HEK293 (cell line): ENCODE results near the gene BOC.

Experiments
- CTCF ChIA-PET: fragments of 350-600 bp; formaldehyde crosslinking; extraction: SDS; loops from one replicate; lab custom pipeline; 2021; ENCODE audit warnings: antibody characterized with exemption; lab: Yijun Ruan, JAX
- POLR2A ChIA-PET: fragments of 300-600 bp; formaldehyde crosslinking; extraction: SDS; loops from one replicate; lab custom pipeline; 2020; ENCODE audit warnings: antibody characterized with exemption, inconsistent platforms; lab: Yijun Ruan, JAX
- H3K27ac ChIP-seq: fragments of 200-500 bp; sonication (Bioruptor generic); 2 replicates; pipeline ENCODE4 v1.5.1; 2014; ENCODE audit warnings: low read depth, low read length, control low read depth, inconsistent platforms; ENCODE audit errors: extremely low read depth
- H3K36me3 ChIP-seq, 2 experiments: fragments of 200-500 bp in 1 of 2; sonication (Bioruptor generic) in 1 of 2; 1 replicate in 1 of 2; 2 replicates in 1 of 2; pipeline ENCODE4 v1.5.1; 2014 to 2017; ENCODE audit warnings: inconsistent platforms in 2 of 2, low read length in 2 of 2; ENCODE audit not compliant: control insufficient read depth in 2 of 2, insufficient read depth in 1 of 2
- H3K4me1 ChIP-seq: fragments of 200-500 bp; sonication (Bioruptor generic); 2 replicates; pipeline ENCODE4 v1.5.1; 2014; ENCODE audit warnings: mild to moderate bottlenecking, low read length, inconsistent platforms; ENCODE audit not compliant: control insufficient read depth, insufficient read depth
- H3K4me3 ChIP-seq: 2 replicates; pipeline ENCODE4 v1.5.1; 2011; ENCODE audit warnings: low read depth, mild to moderate bottlenecking, control low read depth, low read length, moderate library complexity
- H3K9me3 ChIP-seq: fragments of 200-500 bp; sonication (Bioruptor generic); 2 replicates; pipeline ENCODE4 v1.5.1; 2014; ENCODE audit warnings: low read depth, low read length, inconsistent platforms; ENCODE audit not compliant: control insufficient read depth, insufficient read depth
- GLIS2 ChIP-seq: fragments of 450-650 bp; formaldehyde crosslinking; IDR thresholded peaks from 2 replicates; pipeline ENCODE4 v1.5.1; 2016; ENCODE audit warnings: missing biosample characterization, missing genetic modification characterization
- INSM2 ChIP-seq: fragments of 450-650 bp; formaldehyde crosslinking; IDR thresholded peaks from 2 replicates; pipeline ENCODE4 v1.5.1; 2016; ENCODE audit warnings: missing biosample characterization, missing genetic modification characterization
- PBX3 ChIP-seq: sonication (generic); formaldehyde crosslinking; IDR thresholded peaks from 2 replicates; pipeline ENCODE4 v1.8.1; 2022; ENCODE audit warnings: mild to moderate bottlenecking, moderate library complexity, missing genetic modification reagents
- PRDM1 ChIP-seq: fragments of 450-650 bp; formaldehyde crosslinking; IDR thresholded peaks from 2 replicates; pipeline ENCODE4; 2016; ENCODE audit warnings: missing biosample characterization, missing genetic modification characterization
- PRDM10 ChIP-seq: fragments of 450-650 bp; formaldehyde crosslinking; IDR thresholded peaks from 2 replicates; pipeline ENCODE4 v1.5.1; 2016; ENCODE audit warnings: missing biosample characterization, missing genetic modification characterization
- REST ChIP-seq: fragments of 450-650 bp; formaldehyde crosslinking; IDR thresholded peaks from 2 replicates; pipeline ENCODE4 v1.5.1; 2016; ENCODE audit warnings: missing biosample characterization, missing genetic modification characterization
- ZBTB20 ChIP-seq: fragments of 450-650 bp; formaldehyde crosslinking; IDR thresholded peaks from 2 replicates; pipeline ENCODE4 v1.5.1; 2016; ENCODE audit warnings: missing biosample characterization, missing genetic modification characterization
- ZBTB44 ChIP-seq: fragments of 450-650 bp; IDR thresholded peaks from 2 replicates; pipeline ENCODE4 v1.5.1; 2018; ENCODE audit warnings: missing biosample characterization, mild to moderate bottlenecking, missing genetic modification characterization
- ZNF18 ChIP-seq: fragments of 450-650 bp; formaldehyde crosslinking; IDR thresholded peaks from 2 replicates; pipeline ENCODE4 v1.5.1; 2016; ENCODE audit warnings: missing biosample characterization, missing genetic modification characterization
- ZNF24 ChIP-seq: fragments of 450-650 bp; formaldehyde crosslinking; IDR thresholded peaks from 2 replicates; pipeline ENCODE4 v1.5.1; 2016; ENCODE audit warnings: missing biosample characterization, missing genetic modification characterization
- ZNF433 ChIP-seq: fragments of 450-650 bp; formaldehyde crosslinking; IDR thresholded peaks from 2 replicates; pipeline ENCODE4 v1.5.1; 2016; ENCODE audit warnings: missing biosample characterization, missing genetic modification characterization, low read depth
- ZNF501 ChIP-seq: fragments of 450-650 bp; formaldehyde crosslinking; IDR thresholded peaks from 2 replicates; pipeline ENCODE4 v1.5.1; 2016; ENCODE audit warnings: missing biosample characterization, missing genetic modification characterization
- ZNF544 ChIP-seq: fragments of 450-650 bp; formaldehyde crosslinking; IDR thresholded peaks from 2 replicates; pipeline ENCODE4 v1.5.0; 2017; ENCODE audit warnings: missing biosample characterization, missing genetic modification characterization
- ZNF660 ChIP-seq: fragments of 450-650 bp; IDR thresholded peaks from 2 replicates; pipeline ENCODE4 v1.5.1; 2018; ENCODE audit warnings: missing biosample characterization, mild to moderate bottlenecking, missing genetic modification characterization
- ZSCAN23 ChIP-seq: fragments of 450-650 bp; formaldehyde crosslinking; IDR thresholded peaks from 2 replicates; pipeline ENCODE4 v1.5.1; 2016; ENCODE audit warnings: missing biosample characterization, missing genetic modification characterization
- ZSCAN30 ChIP-seq: fragments of 450-650 bp; IDR thresholded peaks from 2 replicates; pipeline ENCODE4 v1.5.1; 2018; ENCODE audit warnings: missing biosample characterization, mild to moderate bottlenecking, missing genetic modification characterization, moderate library complexity
- ZSCAN4 ChIP-seq: fragments of 450-650 bp; formaldehyde crosslinking; IDR thresholded peaks from 2 replicates; pipeline ENCODE4 v1.5.1; 2017; ENCODE audit warnings: missing biosample characterization, missing genetic modification characterization

The BOC gene

GRCh38 chr3:113166357-113166718 lies 45.0 kb upstream of the BOC start (continued):
- no peak for TF ChIP-seq PBX3 (CRISPR knock-in tag)

- Histone ChIP-seq H3K36me3 (no peaks in the 10 kb centered on the region), H3K4me1 (peaks cover 11% of the 10 kb centered on the region), H3K27ac (peak overlapping the region; percentile 94), H3K9me3 (no peaks in the 10 kb centered on the region), H3K4me3 (no peak overlapping the region)
- ChIA-PET POLR2A (interaction anchor here (1.1 kb wide), 1 partner anchor 15 kb away, joined by 4 read pairs; no protein-coding TSS in a partner anchor), CTCF (interaction anchor here (0.6 to 1.1 kb wide), 2 partner anchors 30 to 40 kb away, joined by 4 read pairs; no protein-coding TSS in a partner anchor)
- no peak for TF ChIP-seq GLIS2 (tag by site-specific recombination)
- TF ChIP-seq ZNF501 (tag by site-specific recombination) = peak; percentile 68
- no peak for TF ChIP-seq ZNF433 (tag by site-specific recombination)
- 0 out of 2 replicates have a peak, but pooled peaks have one; percentile 41 for TF ChIP-seq ZSCAN30 (tag by site-specific recombination)
- peak; percentile 17; the same call in 1 of the 2 replicates for TF ChIP-seq ZBTB20
- TF ChIP-seq ZBTB44 = peak; percentile 58; the same call in 1 of the 2 replicates
- TF ChIP-seq ZNF18 (tag by site-specific recombination) = peak; percentile 97
- TF ChIP-seq ZNF24 (tag by site-specific recombination) = no peak; the same call in 1 of the 2 replicates
- TF ChIP-seq PRDM10 (tag by site-specific recombination) = peak; percentile 71
- TF ChIP-seq REST (tag by site-specific recombination) = 0 out of 2 replicates have a peak, but pooled peaks have one; percentile 9
- TF ChIP-seq PRDM1 (tag by site-specific recombination) = peak; percentile 91
- TF ChIP-seq ZSCAN4 (tag by site-specific recombination) = no peak
- TF ChIP-seq ZNF544 (tag by site-specific recombination) = no peak
- 0 out of 2 replicates have a peak, but pooled peaks have one; percentile 76 for TF ChIP-seq ZSCAN23 (tag by site-specific recombination)
- TF ChIP-seq ZNF660 (tag by site-specific recombination) = 0 out of 2 replicates have a peak, but pooled peaks have one; percentile 14
- TF ChIP-seq INSM2 (tag by site-specific recombination) = 0 out of 2 replicates have a peak, but pooled peaks have one; percentile 41
Measured at GRCh38 chr3:113166719-113167492, 44.5 kb upstream of the BOC start.
